Activated CD4-positive, CD25-positive, alpha-beta regulatory T cell treated with anti-CD3 and anti-CD28 coated beads, Interleukin-2, amount 50 U/mL, for 16 hours (primary cell): ENCODE results near the gene MEA1.
A peak's percentile ranks its signal among the peaks of the same experiment; 100 is the strongest.
"Not testable (repeated sequence)": the region's sequence is repeated elsewhere in the genome, so short reads cannot be mapped to it uniquely, and the experiment has no call there.

Experiments used
- DNase-seq: peaks from one replicate; pipeline ENCODE4 v3.0.0-alpha.2; 2020; ENCODE audit warnings: low read depth, low spot score

Gene MEA1

GRCh38 chr6:43013843-43014433 is at the start of gene MEA1, which contains the start of gene KLHDC3:
Gene MEA1 (minus strand): TSS chr6:43013946. CDS start chr6:43013813, 133 bp downstream.
Gene KLHDC3 (plus strand): TSS chr6:43014249. CDS start chr6:43017193, 2,944 bp downstream.
- DNase-seq, result peak; percentile 96

- no peak for DNase-seq
Observed at GRCh38 chr6:43062818-43063217, 49.1 kb upstream of the MEA1 start.

GRCh38 chr6:43061861-43062260 is 48.1 kb upstream of the MEA1 start:
- no peak for DNase-seq

DNA sequence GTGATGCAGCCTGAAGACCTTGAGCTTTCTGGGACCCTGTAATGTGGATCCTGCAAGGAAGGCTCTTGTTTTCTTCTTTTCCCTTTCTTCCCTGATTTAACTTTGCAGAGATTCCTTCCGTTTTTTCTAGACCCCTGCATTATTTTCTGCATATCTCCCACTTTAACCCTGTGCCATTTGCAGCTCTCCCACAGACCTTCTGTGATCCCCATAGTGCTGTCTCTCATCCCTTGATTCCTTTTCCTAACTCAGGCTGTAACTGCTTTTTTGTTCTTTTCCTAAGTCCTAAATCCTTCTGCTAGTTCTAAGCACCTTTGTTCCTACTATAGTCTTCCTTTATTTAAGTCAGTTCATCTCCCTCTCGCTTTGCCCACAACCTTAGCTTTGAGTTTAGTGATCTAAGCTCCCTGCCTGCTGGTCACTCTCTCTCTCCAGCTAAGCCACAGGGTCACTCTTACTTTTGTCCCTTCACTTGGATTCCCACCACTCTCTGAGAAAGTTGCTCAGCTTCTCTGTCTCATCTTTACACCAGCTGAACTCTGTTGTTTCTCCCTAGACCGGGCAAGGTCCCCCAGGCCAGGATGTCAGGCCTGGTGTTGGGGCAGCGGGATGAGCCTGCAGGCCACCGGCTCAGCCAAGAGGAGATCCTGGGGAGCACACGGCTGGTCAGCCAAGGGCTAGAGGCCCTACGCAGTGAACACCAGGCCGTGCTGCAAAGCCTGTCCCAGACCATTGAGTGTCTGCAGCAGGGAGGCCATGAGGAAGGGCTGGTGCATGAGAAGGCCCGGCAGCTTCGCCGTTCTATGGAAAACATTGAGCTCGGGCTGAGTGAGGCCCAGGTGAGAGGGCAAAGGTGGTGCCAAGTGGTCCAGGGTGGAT is 47.2 kb upstream of the MEA1 start:
- DNase-seq, result no peak

DNA sequence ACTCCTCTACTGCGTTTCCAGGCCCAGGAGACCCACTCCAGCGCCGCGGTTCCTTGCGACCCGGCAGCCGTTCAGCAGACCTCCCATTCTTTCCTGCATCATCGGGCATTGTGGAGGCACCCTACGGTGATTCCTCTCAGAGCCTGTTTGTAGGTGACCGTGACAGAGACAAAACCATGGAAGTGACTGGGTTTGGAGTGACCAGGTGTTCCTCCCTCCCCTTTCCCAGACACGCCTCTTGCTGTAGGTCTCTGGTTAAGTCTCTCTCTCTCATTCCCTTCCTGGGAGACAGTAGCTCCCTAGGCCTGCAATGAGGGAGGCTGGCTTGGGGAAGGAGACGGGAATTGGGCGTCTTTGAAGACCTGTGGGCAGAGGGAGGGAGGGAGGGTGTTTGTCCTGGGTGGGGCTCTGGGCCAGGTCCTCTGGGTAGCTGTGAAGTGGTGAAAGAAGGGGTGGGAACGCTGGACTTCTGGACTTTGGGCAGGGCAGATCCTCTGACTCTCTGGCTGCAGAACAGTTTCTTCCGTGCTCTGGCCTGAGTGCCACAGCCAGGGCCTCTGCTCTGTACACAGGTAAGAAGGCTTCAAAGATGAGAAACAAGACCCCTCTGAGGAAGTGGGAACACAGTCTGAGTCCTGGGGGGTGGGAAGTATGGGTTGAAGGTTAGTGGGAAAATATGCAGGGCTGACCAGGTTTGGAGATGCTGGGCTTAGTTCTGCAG is 46.4 kb upstream of the MEA1 start:
- DNase-seq, result no peak

DNA sequence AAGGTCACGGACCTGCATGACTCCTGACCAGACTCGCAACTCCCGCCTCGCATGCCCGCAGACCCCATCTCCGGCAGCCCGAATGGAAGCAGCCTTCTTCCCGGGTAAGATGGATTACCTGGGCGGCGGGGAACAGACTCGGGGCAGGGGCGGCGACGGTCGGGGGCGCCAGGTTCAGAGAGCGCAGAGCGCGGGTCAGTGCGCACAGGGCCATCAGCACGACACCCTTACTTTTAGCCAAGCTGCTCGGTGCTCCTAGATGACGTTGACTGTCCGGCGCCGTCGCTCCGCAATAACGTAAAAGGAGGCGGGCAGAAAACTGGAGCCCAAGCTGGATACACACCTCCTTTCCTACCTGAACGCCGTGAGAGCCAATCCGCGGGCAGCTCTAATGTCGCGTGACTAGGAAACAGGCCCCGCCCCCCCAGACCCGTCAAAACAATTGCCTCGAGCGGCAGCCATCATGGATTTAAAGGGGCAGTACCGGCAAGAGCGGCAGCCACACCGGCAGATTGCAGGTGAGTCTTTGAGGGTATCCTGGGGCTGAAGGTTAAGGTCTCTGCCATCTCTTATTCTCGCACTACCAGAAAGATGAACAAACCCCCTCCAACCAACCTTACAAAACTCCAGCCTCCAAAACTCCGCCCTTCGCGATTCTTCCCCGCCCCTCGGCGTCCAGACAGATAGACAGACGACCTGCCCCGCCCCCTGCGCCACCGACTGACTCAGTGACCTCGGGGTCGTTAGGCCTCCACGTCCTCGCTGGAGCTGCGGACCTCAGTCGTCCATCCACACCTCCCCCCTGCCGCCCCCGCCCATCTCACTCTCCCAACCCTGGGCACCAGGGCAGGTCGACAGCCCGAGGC is 45.7 kb upstream of the MEA1 start, which contains the start of the genes KLC4 and MRPL2:
TSS of gene KLC4 (plus strand) at position 464 of the 866 bp plus-strand sequence. CDS start 1,705 bp downstream, outside the sequence.
TSS of gene MRPL2 (minus strand) at position 267 of the 866 bp plus-strand sequence. CDS start at position 214, 53 bp downstream.
- DNase-seq, result peak; percentile 96

- no peak for DNase-seq
Observed at GRCh38 chr6:43058531-43058930, 44.8 kb upstream of the MEA1 start.

DNA sequence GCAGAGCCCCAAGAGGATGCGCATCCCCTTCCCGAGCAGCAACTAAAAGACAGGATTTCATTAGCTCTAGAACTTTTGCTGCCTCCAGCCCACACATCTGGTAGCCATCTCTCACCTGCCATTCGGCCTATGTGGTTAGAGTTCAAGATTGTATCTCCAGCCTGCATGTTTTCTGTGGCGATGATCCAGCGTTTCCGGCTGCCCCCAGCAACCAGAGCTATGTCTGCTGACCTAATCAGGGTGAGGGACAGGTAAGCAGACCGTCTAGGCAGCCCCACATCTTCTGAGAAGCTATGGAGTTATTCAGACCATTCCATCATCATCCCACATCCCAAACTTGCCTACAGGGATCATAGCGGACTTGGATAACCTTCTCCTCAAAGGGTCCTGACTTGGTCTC is 42.2 kb upstream of the MEA1 start:
- DNase-seq, result no peak

- DNase-seq, result no peak
Observed at GRCh38 chr6:43054206-43054943, 40.6 kb upstream of the MEA1 start.

GRCh38 chr6:43053545-43054205 is 39.9 kb upstream of the MEA1 start, which contains the start of gene CUL7:
Gene CUL7 (minus strand): TSS chr6:43053851. CDS start chr6:43052788, 1,063 bp downstream.
- peak; percentile 78 for DNase-seq

GRCh38 chr6:43052842-43053544 is 39.2 kb upstream of the MEA1 start:
- no peak for DNase-seq

DNA sequence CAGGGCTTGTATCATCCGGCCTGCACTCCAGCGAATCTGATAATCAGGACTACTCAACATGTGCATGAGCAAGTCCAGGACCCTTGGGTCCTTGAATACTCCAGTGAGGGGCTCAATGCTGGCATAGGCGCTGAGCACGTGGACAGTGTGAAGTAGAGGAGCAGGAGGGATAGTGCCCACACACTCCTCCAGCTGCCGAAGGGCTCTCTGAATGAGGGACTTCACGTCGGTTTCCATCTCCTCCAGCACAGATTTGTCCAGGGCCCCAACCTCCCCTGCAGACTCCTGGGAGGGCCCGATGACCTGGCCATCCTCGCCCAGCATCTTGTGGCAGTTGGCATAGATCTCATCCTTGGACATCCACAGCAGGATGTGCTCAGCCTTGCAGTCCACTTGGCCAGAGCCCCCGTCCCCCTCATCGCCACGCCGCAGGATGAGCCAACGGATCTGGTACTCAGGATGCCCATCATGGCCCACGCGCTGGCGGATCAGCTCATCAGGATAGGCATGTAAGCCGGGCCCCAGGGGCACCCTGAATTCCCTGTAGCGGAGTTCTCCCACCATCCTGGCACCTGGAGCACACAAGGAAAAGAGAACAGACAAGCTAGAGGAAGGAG is 38.6 kb upstream of the MEA1 start:
- no peak for DNase-seq

GRCh38 chr6:43050981-43051380 is 37.2 kb upstream of the MEA1 start:
- DNase-seq, result no peak

DNA sequence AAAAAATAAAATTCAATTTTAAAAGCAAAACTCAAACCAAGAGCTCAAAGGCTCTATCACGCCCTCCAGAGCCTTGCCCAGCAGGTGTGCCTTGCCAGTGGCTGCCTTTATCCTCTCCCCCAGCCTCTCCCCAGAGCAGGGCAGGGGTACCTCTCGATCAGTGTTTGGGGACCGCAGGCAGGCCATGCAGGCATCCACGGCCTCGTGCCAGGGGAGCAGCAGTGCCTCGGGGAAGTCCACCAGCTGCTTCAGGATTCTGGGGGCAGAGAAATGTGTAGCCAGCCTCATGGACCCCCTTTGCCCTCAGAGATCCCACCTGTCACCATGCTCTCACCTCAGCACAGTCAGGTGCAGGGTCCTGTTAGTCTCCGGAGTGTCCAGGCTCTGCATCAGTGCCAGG is 34.3 kb upstream of the MEA1 start:
- DNase-seq, result no peak

GRCh38 chr6:43045371-43045930 is 31.7 kb upstream of the MEA1 start:
- DNase-seq, result no peak

GRCh38 chr6:43043310-43043709 is 29.6 kb upstream of the MEA1 start:
- DNase-seq, result no peak

DNA sequence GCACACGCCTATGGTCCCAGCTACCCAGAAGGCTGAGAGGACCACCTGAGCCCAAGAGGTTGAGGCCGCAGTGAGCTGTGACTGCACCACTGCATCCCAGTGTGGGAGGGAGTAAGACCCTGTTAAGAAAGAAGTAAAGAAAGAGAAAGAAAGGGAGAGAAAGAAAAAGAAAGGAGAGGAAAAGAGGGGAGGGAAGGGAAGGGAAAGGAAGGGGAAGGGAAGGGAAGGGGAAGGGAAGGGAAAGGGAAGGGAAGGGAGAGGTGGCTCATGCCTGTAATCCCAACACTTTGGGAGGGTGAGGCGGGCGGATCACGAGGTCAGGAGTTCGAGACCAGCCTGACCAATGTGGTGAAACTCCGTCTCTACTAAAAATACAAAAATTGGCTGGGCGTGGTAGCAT is 27.7 kb upstream of the MEA1 start:
- DNase-seq, result not testable (repeated sequence)

- no peak for DNase-seq
Observed at GRCh38 chr6:43040542-43041257, 27.0 kb upstream of the MEA1 start.
